HG03354 (cell line): ENCODE data around the gene TRPC5OS.
A peak's percentile ranks its signal among the peaks of the same experiment; 100 is the strongest.

ENCODE experiments used
- ATAC-seq: cut with Tn5 transposase; IDR thresholded peaks from one replicate; pipeline ENCODE4 v1.9.1; 2021; ENCODE audit warnings: mild to moderate bottlenecking; ENCODE audit not compliant: unreplicated experiment, poor library complexity, severe bottlenecking

TRPC5OS gene

GRCh38 chrX:111875881-111876280, at the start of gene TRPC5OS:
Gene TRPC5OS (plus strand): TSS chrX:111876181. CDS start chrX:111901850, 25,669 bp downstream.
- ATAC-seq, result no peak

GRCh38 chrX:111829345-111829744, 46.6 kb upstream of the TRPC5OS start:
- ATAC-seq, result no peak

- no peak for ATAC-seq
Measured at GRCh38 chrX:111830571-111830970, 45.4 kb upstream of the TRPC5OS start.

- no peak for ATAC-seq
Measured at GRCh38 chrX:111831343-111831742, 44.6 kb upstream of the TRPC5OS start.

GRCh38 chrX:111837197-111837596, 38.8 kb upstream of the TRPC5OS start:
- no peak for ATAC-seq

- ATAC-seq, result no peak
Measured at GRCh38 chrX:111847491-111848133, 28.4 kb upstream of the TRPC5OS start.

GRCh38 chrX:111848541-111848940, 27.4 kb upstream of the TRPC5OS start:
- no peak for ATAC-seq

GRCh38 chrX:111850975-111851374, 25.0 kb upstream of the TRPC5OS start:
- no peak for ATAC-seq

GRCh38 chrX:111854556-111855490, 21.2 kb upstream of the TRPC5OS start:
- peak; percentile 73 for ATAC-seq

GRCh38 chrX:111857534-111858060, 18.4 kb upstream of the TRPC5OS start:
- ATAC-seq, result no peak

- ATAC-seq, result no peak
Measured at GRCh38 chrX:111861605-111862004, 14.4 kb upstream of the TRPC5OS start.

- no peak for ATAC-seq
Measured at GRCh38 chrX:111867236-111867635, 8.7 kb upstream of the TRPC5OS start.

- ATAC-seq, result peak; percentile 45
Measured at GRCh38 chrX:111868726-111869638, 7.0 kb upstream of the TRPC5OS start.

GRCh38 chrX:111869639-111870034, 6.3 kb upstream of the TRPC5OS start:
- ATAC-seq, result peak; percentile 87

- no peak for ATAC-seq
Measured at GRCh38 chrX:111874241-111874640, 1.7 kb upstream of the TRPC5OS start.

GRCh38 chrX:111876646-111877045, 665 bp downstream of the TRPC5OS start:
- no peak for ATAC-seq

GRCh38 chrX:111877681-111878080, 1.7 kb downstream of the TRPC5OS start:
- no peak for ATAC-seq

GRCh38 chrX:111880735-111881134, 4.8 kb downstream of the TRPC5OS start:
- no peak for ATAC-seq

- no peak for ATAC-seq
Measured at GRCh38 chrX:111881715-111882114, 5.7 kb downstream of the TRPC5OS start.

GRCh38 chrX:111886678-111887077, 10.7 kb downstream of the TRPC5OS start:
- no peak for ATAC-seq
